T follicular helper cell (primary cell): ENCODE measurements around the gene PFDN5.

Experiments used
- DNase-seq: peaks from one replicate; pipeline ENCODE4 v3.0.0-alpha.2; 2020; ENCODE audit warnings: low read depth
- total RNA-seq, 2 experiments: gene quantifications; one replicate each; lab custom pipeline; 2026; lab: John Stamatoyannopoulos, UW

PFDN5 gene
- total RNA-seq, result 10.6 to 12.2 reads per million in 2 experiments

DNA sequence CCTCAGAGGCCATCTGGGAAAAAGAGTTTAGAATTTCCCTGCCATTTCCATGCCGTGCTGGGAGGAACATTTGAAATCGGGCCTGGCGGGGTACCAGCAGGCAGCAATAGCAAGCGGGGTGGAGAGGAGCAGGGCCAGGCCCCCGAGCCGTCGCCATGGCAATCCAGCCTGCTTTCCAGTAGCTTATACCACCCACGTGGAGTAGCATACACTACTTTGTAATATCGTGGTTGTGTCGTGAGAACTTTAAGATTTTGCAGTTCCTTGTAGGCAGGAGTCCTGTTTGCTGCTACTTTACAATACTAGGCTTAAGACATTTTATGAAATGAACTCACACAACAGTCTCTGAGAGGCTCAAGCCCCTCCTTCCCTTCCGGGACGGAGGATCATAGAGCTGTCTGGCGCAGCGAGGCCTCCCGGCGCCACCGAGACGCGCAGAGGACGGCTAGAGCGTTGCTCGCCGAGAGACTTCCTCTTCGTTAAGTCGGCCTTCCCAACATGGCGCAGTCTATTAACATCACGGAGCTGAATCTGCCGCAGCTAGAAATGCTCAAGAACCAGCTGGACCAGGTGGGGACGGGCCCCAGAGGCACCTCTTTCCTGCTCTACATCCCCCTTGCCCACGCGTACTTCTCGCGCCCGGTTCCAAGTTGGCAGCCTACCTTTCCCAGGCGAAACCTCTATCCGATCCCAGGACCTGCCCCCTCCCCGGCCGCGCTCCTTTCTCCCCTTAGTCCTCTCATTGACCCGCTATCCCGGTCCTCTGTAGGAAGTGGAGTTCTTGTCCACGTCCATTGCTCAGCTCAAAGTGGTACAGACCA is at the start of gene PFDN5:
PFDN5 (plus strand) TSS at position 473 of the 821 bp plus-strand sequence; CDS start at position 499, 26 bp downstream.
- DNase-seq, result peak; percentile 80

DNA sequence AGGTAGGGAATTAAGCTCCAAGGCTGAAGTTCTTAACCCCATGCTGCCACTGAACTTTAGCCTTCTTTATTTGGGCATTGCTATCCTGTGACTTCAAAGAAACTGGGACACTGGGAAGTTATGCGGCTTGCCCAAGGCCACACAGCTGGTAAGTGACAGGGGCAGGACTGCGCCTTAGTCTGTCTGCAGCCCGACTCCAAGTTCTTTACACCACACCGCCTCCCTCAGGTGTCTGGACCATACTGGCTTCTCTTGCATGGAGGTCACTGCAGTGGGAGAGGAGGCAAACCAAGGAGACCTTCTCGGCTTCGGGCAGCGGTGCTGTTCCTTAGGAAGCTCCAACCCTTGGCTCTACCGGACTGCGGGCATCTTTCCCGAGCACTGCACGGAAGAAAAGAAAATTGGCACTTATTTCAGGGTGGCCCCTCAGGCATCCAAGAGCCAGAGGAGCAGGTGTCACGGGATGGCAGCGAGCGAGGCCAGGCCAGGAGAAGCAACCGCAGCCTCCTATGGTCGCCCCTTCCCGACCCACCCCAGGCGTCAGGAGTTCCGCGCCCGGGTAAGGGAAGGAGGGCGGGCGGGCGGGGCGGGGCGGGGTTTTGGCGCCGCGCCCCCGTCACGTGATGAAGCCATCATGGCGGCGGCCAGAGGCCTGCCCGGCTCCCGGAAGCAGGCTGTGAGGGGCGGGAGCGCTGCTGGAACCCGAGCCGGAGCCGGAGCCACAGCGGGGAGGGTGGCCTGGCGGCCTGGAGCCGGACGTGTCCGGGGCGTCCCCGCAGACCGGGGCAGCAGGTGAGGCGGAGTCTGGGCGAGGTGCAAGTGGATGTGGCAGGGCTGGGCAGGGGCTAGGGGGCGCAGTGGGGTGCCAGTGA is 43.6 kb upstream of the PFDN5 start:
- DNase-seq, result peak; percentile 53

DNA sequence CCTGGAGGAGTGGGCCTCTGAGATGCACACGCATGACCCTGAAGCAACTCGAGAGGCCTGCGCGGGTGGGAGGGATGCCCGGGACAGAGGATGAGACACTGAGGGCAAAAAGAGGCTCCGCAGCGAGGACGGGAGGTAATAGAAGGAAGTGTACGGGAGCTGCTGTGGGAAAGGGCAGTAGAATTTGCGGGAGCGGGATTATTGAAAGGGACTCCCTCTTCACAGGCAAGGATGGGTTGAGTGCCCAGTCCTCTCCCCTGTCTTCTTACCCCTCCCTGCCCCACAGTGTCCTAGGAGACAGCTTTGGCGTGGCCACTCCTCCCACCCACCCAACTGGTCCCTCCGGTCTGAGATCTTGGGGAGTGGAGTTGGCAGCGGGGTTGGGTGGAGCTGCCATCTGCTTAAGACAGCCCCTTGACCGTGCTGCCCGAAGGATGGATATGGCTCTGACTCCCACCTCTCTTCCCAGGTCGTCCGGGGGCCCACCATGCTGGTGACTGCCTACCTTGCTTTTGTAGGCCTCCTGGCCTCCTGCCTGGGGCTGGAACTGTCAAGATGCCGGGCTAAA is 42.9 kb upstream of the PFDN5 start:
- no peak for DNase-seq

DNA sequence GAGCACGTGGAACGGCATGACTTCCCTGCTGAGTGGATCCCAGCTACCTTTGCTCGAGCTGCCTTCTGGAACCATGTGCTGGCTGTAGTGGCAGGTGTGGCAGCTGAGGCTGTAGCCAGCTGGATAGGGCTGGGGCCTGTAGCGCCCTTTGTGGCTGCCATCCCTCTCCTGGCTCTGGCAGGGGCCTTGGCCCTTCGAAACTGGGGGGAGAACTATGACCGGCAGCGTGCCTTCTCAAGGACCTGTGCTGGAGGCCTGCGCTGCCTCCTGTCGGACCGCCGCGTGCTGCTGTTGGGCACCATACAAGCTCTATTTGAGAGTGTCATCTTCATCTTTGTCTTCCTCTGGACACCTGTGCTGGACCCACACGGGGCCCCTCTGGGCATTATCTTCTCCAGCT is 42.0 kb upstream of the PFDN5 start:
- DNase-seq, result no peak

DNA sequence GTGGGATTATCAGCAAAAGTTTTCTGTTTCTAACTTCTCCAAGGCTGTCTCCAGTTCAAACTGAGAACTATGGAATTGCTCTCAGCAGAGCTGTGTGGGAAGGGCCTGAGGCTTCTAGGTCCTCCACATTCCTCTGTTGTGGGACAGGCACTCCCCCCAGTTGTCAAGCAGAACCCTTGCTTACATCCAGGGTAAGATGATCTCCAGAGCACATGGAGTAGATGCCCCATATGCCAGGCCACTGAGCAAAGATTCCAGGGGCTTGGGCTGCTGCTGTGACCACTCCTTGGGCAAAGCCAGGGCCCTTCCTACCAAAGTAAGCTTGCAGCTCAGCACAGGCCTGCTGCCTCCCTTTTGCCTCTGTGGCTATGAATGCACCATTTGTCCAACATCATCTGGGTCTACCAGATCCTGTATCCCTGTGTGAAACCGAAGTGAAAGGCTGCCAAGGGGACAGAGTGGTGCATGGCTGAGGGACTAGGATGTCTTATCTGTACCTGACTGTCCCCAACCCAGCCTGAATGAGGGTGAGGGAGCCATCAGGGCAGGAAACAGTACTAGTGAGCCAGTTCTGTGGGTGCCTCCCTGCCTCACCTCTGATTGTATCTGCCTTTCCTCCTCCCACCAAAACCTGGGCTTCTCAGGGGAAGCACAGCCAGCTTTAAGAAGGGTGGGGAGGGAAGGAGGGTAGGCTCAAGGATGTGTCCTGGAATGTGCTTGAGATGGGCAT is 40.4 kb upstream of the PFDN5 start:
- DNase-seq, result no peak

DNA sequence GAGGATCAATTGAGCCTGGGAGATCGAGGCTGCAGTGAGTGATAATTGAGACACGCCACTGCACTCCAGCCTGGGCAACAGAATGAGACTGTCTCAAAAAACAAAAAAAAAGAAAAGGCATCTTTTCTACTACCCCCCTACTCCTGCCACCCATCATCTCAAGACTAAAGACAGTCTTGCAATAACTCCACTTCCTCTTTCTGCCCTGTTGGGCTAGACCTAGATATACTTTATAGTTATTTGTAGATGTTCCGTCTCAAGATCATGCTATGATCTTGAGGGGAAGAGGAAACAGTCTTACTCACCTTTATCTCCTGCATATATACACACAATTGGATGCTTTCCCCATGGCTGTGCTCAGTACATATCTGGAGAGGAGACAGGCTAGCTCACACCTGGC is 39.3 kb upstream of the PFDN5 start:
- DNase-seq, result no peak

DNA sequence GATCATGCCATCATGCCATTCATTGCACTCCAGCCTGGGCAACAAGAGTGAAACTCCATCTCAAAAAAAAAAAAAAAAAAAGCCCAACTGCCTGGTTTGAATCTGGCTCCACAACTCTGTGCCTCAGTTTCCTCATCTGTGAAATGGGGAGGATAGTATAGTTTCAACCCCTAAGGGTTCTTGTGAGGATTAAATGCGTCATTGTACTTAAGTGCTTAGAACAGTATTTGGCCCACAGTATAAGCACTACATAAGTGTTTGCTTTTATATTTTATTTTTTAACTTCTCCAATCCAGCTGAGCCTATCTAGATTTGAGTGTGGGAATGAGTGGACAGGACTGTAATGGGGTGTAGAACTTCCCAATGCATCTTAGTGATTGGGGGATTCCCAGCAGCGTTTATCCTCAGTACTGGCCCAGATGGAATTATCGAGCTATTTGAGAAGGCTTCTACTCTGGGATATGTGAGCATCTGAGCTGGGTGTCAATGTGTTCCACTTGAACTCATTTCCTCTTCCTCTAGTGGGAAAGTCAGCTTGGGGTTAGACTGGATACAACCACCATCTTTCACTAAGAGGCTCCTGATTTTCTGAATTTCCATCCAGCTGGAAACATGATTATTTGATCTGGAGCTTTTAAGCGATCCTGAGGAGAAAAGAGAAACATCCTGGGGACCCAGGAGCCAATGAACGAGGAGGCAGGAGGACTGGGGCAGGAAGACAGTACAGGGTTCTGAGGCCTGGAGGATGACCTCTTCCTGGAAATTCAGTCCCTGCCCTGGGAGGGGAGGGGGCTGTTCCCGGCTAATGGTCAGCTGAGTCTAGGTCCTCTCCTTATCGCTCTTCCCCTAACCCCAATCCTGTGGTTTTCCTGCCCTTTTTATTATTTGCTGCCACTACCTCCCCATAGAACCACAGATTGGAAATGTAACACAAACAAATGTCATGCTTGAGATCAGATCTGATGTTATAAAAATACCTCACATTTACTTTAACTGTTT is 36.5 kb upstream of the PFDN5 start:
- no peak for DNase-seq

DNA sequence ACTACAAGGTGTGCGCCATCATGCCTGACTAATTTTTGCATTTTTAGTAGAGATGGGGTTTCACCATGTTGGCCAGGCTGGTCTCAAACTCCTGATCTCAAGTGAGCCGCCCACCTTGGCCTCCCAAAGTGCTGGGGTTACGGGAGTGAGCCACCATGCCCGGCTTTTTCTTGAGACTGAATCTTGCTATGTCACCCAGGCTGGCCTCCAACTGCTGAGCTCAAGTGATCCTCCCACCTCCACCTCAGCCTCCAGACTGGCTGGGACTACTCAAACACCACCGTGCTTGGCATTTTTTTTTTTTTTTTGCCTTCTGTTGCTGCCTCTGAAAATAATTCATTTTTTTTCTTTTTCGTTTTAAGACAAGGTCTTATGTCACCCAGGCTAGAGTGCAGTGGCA is 35.5 kb upstream of the PFDN5 start:
- no peak for DNase-seq

DNA sequence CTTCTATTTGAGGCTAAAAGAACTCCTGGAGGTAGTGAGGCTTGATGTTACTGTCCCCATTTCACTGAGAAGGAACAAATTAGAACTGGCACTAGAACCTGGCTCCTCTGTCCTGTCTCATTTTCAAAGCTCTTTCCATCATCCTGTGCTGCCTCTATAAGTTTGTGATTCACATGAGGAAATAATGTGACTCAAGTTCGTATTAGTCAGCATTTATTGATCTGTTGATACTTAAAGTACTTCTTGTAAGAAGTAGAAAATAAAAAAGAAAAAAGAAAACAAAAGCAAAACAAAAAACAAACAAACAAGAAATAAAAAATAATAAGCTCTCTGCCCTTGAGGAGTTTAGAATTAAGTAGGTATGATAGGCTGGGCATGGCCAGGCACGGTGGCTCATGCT is 29.6 kb upstream of the PFDN5 start:
- no peak for DNase-seq

DNA sequence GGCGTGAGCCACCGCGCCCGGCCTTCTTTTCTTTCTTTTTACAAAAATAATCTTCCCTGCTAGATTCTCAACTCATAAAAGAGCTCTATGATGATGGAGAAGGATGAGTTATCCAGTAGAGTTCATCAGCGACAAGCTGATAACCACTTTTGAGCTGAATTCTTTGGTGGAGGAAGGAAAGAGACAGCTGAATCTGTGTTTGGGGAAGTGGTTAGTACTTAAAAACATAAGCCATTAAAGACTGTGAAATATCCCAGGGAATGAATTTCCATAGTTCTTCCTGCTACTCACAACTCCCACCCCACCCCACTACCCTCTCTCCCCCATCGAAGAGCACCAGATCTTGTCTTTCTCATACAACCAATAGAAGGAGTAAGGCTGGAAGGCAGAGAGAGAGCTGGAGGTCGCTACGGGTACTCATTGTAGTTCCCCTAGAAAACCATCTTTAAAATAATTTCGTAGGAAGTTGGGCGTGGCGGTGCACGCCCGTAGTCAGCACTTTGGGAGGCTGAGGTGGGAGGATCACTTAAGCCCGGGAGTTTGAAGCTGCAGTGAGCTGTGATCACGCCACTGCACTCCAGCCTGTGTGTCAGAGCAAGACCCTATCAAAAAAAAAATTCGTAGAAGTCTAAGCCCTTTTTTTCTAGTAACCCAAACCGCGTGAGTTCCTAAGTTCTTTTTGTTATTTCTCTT is 27.9 kb upstream of the PFDN5 start:
- DNase-seq, result no peak

DNA sequence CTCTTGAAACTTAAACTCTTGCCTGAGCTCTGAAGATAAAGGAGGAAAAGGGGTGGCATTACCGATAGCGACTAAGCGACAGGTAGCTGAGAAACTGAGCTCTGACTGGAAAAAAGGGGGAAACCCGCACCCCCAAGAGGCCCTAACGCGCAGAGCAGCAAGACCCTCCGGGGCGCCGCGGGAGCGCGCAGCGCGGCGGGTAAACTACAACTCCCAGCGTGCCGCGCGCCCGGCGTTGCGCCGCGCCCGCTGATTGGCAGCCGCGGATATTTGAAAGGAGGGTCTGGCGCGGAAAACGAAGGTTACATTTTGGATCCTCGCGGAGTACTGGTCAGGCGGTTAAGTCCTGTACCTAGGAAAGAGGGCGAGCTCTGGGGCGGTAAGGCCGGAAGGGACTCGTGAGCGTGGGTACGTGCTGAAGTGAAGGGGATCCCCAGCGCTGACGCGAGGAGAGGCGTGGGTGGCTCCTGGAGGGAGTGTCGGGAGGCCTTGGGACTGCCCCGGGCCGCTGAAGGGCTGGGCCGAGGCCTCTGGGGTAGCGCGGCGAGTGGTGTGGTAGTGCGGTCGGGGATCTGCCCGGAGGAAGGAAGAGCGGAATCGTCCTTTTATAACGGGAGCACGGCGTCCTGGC is 27.2 kb upstream of the PFDN5 start, which contains the start of gene ESPL1:
ESPL1 (plus strand) TSS at position 301 of the 631 bp plus-strand sequence. CDS start 468 bp downstream, outside the sequence.
- peak; percentile 71 for DNase-seq

DNA sequence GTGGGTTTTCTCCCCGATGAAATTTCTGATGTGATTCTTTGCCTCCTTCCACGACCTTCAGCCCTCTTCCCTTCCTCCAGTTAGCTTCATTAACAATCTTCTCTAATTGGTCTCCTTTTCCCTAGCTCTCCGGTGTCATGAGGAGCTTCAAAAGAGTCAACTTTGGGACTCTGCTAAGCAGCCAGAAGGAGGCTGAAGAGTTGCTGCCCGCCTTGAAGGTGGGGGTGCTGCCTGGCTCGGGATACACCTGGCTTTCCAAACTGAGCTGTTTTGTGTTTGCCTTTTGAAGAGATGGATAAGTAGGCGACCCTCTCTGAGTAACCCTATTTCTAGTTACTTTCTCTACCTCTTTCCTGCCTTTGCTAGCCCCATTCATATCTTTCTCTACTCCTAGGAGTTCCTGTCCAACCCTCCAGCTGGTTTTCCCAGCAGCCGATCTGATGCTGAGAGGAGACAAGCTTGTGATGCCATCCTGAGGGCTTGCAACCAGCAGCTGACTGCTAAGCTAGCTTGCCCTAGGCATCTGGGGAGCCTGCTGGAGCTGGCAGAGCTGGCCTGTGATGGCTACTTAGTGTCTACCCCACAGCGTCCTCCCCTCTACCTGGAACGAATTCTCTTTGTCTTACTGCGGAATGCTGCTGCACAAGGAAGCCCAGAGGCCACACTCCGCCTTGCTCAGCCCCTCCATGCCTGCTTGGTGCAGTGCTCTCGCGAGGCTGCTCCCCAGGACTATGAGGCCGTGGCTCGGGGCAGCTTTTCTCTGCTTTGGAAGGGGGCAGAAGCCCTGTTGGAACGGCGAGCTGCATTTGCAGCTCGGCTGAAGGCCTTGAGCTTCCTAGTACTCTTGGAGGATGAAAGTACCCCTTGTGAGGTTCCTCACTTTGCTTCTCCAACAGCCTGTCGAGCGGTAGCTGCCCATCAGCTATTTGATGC is 26.4 kb upstream of the PFDN5 start:
- no peak for DNase-seq

DNA sequence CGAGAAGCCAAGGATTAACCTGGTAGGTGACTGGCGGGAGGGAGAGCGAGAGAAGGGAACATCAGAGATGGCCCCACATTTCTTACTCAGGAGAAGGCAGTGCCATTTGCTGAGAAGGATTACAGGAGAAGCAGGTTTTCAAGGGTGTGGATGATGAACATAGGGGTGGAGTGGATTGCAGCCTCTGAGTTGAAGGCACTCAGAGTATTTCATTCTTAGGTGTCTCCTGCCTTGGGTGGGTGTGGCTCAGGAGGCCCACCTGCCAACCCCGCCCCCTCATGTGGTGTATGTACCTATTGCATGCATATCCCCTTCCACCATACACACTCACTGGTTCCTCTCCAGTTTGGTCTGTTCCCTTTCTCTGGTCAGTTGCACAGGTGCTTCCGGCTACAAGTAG is 20.9 kb upstream of the PFDN5 start:
- DNase-seq, result no peak

DNA sequence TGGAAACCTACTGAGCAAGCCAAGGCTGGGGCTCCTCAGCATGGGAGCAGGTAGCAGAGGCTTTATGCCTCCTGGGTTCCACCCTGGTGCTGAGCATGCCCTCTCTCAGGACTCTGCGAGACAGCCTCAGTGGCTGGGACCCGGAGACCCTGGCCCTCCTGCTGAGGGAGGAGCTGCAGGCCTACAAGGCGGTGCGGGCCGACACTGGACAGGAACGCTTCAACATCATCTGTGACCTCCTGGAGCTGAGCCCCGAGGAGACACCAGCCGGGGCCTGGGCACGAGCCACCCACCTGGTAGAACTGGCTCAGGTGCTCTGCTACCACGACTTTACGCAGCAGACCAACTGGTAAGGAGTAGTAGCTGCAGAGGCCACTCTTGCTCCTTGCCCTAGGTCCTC is 18.8 kb upstream of the PFDN5 start:
- DNase-seq, result no peak

DNA sequence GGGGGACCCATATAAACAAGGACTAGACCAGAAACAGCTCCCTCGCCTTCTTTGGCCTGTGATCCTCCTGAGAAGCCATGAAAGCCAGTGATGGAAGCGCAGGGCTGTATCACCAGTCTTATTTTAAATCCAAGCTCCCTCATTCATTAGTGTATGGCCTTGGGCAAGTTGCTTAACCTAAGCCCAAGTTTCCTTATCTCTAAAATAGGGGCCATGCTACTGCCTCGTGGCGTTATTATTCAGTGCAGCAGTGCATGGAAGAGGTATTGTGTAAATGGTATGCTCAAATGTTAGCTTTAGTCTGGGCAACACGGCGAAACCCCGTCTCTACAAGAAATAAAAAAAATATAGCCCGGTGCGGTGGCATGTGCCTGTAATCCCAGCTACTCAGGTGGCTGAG is 17.4 kb upstream of the PFDN5 start:
- no peak for DNase-seq

DNA sequence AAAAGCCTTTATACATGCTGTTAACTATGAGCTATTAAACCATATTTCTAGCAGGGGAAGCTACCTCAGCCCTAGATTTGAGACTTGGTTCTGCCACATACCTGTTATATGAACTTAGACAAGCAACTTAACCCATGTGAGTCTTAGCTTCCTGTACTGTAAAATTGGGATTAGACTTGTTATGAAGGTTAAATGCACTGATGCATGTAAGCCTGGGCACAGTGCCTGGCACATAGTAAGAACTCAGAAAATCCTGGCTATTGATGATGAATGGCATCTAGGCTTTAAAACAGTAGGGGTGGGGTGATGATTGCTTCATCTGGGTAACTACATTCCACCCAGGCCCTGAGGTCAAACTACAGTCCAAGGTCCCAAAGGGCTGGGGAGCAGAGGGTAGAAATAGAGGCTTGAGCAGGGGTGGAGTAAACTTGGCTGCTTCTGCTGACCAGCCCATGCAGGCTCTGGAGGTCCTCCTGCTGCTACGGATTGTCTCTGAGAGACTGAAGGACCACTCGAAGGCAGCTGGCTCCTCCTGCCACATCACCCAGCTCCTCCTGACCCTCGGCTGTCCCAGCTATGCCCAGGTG is 16.0 kb upstream of the PFDN5 start:
- no peak for DNase-seq

DNA sequence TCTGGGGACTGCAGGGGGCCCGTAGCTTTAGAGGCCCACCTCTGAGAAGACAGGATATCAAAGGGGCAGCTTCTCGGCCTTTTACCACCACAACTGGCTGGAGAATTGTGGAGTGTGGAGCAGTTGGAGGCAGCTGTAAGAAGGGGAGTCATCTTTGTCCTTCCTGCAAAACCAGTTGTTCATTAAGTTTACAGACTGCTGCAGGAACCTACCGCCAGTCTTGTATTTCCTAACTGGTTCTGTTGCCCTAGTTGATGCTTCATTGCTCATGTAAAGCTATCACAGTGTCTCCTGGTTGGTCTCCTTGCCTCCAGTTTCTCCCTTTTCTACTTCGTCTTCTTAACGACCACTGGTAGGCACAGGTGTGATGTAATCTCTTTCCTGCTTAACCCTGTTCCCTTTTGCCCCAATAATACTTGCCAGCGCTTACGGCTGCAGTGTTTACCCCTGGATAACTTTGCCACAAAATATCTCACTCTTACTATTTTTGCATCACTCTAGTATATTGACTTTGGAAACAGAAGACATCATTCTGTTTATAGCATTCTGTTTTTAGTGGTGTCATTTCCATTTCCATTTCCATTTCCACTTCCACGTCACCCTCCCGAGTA is 15.3 kb upstream of the PFDN5 start:
- no peak for DNase-seq

DNA sequence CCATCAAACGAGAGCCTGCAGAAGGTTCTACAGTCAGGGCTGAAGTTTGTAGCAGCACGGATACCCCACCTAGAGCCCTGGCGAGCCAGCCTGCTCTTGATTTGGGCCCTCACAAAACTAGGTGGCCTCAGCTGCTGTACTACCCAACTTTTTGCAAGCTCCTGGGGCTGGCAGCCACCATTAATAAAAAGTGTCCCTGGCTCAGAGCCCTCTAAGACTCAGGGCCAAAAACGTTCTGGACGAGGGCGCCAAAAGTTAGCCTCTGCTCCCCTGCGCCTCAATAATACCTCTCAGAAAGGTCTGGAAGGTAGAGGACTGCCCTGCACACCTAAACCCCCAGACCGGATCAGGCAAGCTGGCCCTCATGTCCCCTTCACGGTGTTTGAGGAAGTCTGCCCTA is 8.9 kb upstream of the PFDN5 start:
- no peak for DNase-seq
